Urinary bladder (tissue), 4 donors: ENCODE data around the gene PIP4K2C. TPM values are rescaled to one million over a fixed set of nuclear protein-coding genes. Genes with fewer than 3 reads are reported as not detected.

Experiments used
- DNase-seq: peaks from one replicate; pipeline ENCODE4 v3.0.0-alpha.2; 2015; ENCODE audit errors: extremely low spot score
- H3K27ac ChIP-seq: one replicate; pipeline ENCODE4 v1.5.1; 2013; ENCODE audit warnings: low read depth, mild to moderate bottlenecking, moderate library complexity
- H3K36me3 ChIP-seq: one replicate; pipeline ENCODE4 v1.6.1; 2013; ENCODE audit warnings: mild to moderate bottlenecking, moderate library complexity; ENCODE audit not compliant: insufficient read depth
- H3K4me1 ChIP-seq: one replicate; pipeline ENCODE4 v1.6.1; 2013; ENCODE audit warnings: mild to moderate bottlenecking, moderate library complexity; ENCODE audit not compliant: insufficient read depth
- H3K4me3 ChIP-seq: one replicate; pipeline ENCODE4 v1.5.1; 2013; ENCODE audit warnings: low read depth, low read length
- WGBS: extraction: QIAGEN DNeasy Blood & Tissue Kit; methylation state at CpG from one replicate; pipeline ENCODE4 v1.1.7; 2013; 5-methylcytosine and 5-hydroxymethylcytosine counted together
- polyA plus RNA-seq: library from polyadenylated mRNA; stranded (reverse); fragments of 200-250 nt; gene quantifications from one replicate; pipeline ENCODE4 v1.2.3, GENCODE V29; 2013
- total RNA-seq: library from RNA; depleted of rRNA; stranded (reverse); fragments of >200 nt; gene quantifications from one replicate; pipeline ENCODE4 v1.2.3, GENCODE V29; 2014
- donor health status: healthy with polysubstance abuse.
- donor health status: healthy.

Gene PIP4K2C
- total and polyA plus RNA-seq, 2 donors = 9.5 to 26.8 TPM

DNA sequence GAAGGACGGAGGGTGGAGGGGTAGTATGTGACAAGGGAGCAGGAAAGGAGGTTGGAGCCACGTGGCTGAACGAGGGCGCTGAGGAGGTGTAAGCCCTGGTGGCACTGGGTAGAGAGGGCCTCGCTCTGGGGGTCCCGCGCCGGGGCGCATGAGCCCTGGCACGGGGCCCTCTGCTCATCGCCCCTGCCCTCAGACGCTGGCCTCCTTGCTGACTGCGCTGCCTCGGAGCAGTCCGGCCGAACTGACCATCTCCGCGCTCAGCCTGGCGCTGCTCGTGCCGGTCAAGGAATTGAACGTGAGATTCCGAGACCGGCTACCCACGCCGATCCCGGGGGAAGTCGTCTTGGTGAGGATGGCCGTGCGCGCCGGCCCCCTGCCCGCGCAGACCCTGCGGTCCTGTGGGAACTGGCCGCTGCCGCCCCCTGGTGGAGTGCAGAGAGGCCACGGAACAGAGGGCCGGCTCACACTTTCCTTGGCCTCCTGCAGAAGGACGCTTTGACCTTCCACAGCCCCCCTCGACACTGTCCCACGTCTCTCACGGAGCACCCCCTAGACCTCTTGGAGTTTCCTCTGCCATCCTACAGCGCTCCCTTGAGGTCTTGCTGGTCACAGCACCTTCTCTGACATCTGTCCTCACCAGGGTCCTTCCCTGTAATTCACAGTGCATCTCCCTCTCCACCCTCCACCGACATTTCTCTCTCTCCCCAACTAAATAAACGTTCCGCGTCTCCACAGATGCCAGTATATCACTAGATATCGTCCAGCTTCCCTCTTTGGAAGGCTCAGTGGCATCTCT is 30.7 kb downstream of the PIP4K2C start:
- no peak overlapping the region for H3K27ac ChIP-seq
- WGBS = 5% methylated on average over 49 of the region's 49 CpGs
- H3K4me1 ChIP-seq = no peaks in the 10 kb centered on the region
- H3K4me3 ChIP-seq = peak overlapping the region; percentile 8
- no peaks in the 10 kb centered on the region for H3K36me3 ChIP-seq
- DNase-seq = no peak

DNA sequence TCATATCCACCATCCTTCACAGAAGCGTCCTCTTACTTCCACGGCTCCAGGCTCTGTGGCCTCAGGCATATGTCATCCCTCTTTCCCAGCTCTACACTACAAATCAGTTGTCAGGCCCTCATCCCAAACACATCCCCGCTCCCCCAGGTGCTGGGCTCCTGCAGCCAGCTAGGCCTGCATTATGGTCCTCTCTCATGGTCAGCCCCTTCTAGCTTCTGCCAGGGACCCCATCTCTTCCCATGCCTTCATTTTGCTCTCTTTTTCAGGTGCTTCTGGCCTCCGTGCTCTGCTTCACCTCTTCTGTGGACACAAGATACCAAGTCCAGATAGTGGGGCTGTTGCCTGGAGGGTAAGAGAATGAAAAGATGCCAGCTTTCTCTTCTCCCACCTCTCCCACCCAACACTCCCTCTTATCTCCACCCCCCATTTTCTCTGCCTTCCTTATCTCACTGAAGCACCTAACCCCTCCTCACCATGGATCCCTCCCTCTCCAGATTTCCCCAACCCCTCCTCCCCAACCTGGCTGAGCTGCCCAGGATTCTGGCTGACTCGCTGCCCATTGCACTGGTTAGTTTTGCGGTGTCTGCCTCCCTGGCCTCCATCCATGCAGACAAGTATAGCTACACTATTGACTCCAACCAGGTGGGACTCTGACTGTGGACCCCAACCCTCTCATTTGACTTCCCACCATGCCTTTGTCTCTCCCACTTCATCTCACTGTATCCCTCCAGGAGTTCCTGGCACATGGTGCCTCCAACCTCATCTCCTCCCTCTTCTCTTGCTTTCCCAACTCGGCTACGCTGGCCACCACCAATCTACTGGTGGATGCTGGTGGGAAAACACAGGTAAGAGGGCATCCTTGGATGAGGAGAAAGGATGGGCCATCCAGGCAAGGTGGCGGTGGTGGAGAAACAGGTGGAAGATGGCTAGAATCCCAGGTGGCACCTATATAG is 31.6 kb downstream of the PIP4K2C start:
- DNase-seq = no peak
- H3K27ac ChIP-seq = no peak overlapping the region
- WGBS = 82% methylated on average over 9 of the region's 9 CpGs

GRCh38 chr12:57623385-57623784 is 32.4 kb downstream of the PIP4K2C start:
- no peaks in the 10 kb centered on the region for H3K36me3 ChIP-seq
- no peak for DNase-seq
- no peaks in the 10 kb centered on the region for H3K4me1 ChIP-seq
- no peak overlapping the region for H3K4me3 ChIP-seq
- WGBS = 77% methylated on average over 2 of the region's 2 CpGs
- no peak overlapping the region for H3K27ac ChIP-seq

More for the DNA sequence above, 31.6 kb downstream of the PIP4K2C start:
- no peak overlapping the region for H3K4me3 ChIP-seq
- H3K36me3 ChIP-seq = no peaks in the 10 kb centered on the region
- H3K4me1 ChIP-seq = no peaks in the 10 kb centered on the region

DNA sequence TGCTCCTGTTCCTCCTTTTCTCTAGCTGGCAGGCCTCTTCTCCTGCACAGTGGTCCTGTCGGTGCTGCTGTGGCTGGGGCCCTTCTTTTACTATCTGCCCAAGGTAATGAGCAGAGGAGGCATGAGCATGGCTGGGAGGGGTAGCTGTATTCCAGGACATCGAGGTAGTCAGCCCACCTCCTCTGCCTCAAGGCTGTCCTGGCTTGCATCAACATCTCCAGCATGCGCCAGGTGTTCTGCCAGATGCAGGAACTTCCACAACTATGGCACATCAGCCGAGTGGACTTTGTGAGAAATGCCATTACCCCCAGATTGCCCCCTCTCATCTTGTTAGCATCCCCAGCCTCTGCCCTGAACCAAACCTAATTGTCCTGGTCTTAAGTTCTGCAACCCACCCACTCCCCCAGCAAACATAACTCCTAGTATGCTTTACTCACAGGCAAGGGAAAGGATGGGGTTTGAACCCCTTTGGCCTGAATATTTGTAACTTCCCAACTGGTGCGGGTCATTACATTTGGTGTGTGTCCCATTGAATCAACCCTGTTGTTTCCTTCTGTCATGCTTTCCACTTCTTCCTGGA is 32.9 kb downstream of the PIP4K2C start:
- Histone ChIP-seq H3K4me3 (no peak overlapping the region), H3K4me1 (no peaks in the 10 kb centered on the region), H3K27ac (no peak overlapping the region), H3K36me3 (no peaks in the 10 kb centered on the region)
- WGBS = 68% methylated on average over 5 of the region's 5 CpGs
- no peak for DNase-seq

GRCh38 chr12:57624441-57625220 is 33.6 kb downstream of the PIP4K2C start:
- Histone ChIP-seq H3K4me3 (no peak overlapping the region), H3K27ac (no peak overlapping the region), H3K36me3 (no peaks in the 10 kb centered on the region), H3K4me1 (no peaks in the 10 kb centered on the region)
- DNase-seq = no peak
- WGBS = 82% methylated on average over 8 of the region's 8 CpGs

DNA sequence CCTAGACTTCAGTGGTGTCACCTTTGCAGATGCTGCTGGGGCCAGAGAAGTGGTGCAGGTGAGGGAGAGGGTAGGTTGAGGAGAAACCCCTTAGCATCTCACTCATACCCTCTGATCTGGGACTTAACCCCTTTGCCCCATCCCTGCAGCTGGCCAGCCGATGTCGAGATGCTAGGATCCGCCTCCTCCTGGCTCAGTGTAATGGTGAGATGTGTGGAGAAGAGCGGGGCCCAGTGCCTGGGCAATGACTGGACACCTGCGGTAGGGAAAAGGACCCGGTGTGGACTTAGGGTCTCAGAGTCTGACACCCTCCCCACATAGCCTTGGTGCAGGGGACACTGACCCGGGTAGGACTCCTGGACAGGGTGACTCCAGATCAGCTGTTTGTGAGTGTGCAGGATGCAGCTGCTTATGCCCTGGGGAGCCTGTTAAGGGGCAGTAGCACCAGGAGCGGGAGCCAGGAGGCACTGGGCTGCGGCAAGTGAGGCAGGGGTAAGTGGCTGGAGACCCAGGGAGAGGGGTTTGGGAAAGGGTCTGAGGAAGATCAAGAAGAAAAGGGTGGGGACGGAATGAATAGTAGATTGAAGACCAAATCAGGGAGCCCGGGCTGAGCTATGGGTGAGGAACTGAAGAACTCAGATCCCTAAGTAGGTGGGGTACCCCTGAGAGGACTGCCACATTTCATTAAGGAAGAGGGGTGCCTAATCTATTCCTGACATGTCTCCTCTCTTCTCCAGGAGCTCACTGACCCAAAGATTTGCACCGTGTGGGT is 34.5 kb downstream of the PIP4K2C start:
- WGBS = 80% methylated on average over 12 of the region's 12 CpGs
- Histone ChIP-seq H3K4me3 (no peak overlapping the region), H3K4me1 (no peaks in the 10 kb centered on the region), H3K27ac (no peak overlapping the region), H3K36me3 (no peaks in the 10 kb centered on the region)
- DNase-seq = no peak

GRCh38 chr12:57626111-57626920 is 35.3 kb downstream of the PIP4K2C start:
- WGBS = 36% methylated on average over 13 of the region's 13 CpGs
- no peak for DNase-seq
- Histone ChIP-seq H3K27ac (no peak overlapping the region), H3K4me1 (no peaks in the 10 kb centered on the region), H3K36me3 (no peaks in the 10 kb centered on the region), H3K4me3 (no peak overlapping the region)

DNA sequence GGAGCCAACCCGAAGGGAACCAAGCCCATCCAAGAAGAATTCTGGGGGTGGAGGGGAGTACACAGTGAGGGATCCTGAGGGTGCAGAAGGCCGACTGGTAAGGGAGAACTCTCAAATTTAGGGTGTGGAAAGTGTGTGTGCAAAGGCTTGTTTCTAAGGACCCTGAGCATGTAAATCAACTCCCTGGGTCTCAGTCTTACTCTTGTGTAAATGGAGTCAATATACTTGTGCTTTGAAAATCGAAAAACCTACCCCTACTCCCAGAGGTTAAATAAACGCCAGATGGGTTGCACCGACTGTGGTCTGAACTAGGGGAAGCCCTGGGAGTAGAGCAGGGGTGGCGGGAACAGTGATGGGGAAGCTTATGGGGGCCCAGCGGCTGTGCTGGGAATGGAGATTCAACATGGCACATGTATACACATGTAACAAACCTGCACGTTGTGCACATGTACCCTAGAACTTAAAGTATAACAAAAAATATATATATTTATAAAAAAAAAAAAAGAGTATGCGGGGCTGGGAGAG is 36.0 kb downstream of the PIP4K2C start:
- H3K4me1 ChIP-seq = no peaks in the 10 kb centered on the region
- 57% methylated on average over 9 of the region's 9 CpGs for WGBS
- no peak overlapping the region for H3K4me3 ChIP-seq
- H3K36me3 ChIP-seq = no peaks in the 10 kb centered on the region
- no peak for DNase-seq
- H3K27ac ChIP-seq = no peak overlapping the region

DNA sequence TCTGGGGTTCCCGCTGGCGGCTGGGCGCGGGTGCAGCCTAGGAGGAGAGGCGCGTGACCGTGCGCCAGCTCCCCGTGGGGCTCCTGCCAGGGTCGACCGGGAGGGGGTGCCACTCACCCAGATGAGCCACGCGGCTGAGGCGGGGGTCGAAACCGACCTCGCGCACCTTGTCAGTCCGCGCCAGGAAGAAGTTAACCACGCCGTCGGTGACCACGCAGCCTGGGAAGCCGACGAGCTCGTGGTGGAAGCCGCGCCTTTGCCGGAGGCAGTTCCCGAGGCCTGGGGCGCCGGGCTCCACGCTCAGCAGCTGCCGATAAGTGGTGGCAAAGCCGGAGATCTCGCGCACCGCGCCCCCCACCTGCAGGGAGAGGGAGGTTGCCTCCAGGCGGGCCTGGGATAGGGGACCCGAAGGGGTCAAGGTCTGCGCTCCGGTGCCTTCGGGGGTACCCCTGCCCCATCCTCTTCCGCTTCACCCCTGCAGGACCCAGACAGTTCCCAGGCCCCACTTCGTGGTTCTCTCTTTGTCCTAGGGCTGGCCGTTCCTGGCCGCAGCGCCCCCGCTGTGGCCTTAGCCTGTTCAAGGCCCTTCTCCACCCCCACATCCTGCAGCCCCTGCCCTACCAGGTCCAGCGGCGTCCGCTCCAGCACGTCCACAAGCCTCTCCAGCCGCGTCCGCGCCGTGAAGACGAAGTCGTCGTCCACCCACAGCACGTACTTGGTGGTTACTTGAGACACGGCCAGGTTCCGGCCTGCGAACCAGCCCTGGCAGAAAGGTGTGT is 36.7 kb downstream of the PIP4K2C start:
- Histone ChIP-seq H3K4me1 (peaks cover 2% of the 10 kb centered on the region), H3K4me3 (no peak overlapping the region), H3K27ac (no peak overlapping the region), H3K36me3 (no peaks in the 10 kb centered on the region)
- no peak for DNase-seq
- 27% methylated on average over 67 of the region's 67 CpGs for WGBS

DNA sequence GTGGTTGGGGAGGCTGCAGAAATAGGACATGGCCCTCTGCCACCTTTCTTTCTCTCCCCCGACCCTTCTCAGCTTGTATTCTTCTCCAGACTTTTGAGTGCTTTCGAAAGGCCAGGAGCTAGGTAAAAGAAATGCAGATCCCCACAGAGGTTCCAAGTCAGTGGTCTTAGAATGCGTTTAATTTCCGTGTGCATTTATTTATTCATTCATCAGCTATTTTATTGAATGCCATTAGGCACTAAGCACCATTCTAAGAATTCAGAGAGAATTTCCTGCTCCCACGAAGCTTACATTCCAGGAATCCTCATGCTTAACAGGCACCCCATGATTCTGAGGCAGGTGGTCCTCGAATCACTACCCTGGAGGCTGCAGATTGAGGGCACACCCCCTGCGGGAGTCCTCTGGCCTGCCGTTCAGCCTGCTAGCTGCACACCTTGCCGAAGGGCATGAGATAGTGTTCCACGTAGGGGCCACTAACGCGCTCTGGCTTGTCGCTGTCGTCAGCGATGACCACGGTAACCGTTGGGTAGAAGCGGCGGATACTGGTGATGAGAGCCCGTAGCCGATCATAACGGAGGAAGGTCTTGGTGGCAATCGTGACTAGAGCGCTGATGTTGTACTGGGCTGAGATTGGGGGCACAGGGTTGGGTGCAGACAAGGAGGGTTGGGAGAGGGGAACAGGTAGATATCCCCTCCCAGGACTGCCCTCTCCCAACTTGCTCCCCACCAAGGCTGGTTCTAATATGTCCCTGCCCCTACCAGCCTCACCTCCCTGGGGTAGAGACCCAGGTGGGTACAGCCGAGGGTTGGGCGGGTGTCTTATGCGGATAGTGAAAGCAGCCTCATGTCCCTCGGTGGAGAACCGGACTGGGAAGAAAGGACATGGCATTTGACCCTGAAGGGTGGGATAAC is 37.5 kb downstream of the PIP4K2C start:
- Histone ChIP-seq H3K36me3 (no peaks in the 10 kb centered on the region), H3K27ac (no peak overlapping the region), H3K4me3 (no peak overlapping the region), H3K4me1 (peaks cover 2% of the 10 kb centered on the region)
- WGBS = 70% methylated on average over 29 of the region's 29 CpGs
- DNase-seq = no peak
